ENCODE results near the gene HABP2.

The HABP2 gene

DNA sequence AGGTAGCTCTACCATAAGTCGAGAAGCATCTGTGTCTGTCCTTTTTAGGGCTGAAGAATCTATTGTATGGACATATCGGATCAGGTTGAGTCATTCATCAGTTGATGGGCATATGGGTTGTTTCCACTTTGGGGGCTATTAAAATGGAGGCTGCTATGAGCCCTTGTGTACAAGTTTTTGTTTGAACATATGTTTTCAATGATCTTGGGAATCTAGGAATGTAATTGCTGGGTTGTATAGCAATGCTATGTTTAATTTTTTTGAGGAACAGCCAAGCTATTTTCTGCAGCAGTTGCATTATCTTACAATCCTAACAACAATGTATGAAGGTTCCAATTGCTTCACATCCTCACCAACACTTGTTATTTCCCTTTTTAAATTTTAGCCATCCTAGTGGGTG, 46.4 kb upstream of the HABP2 start:
- no peak overlapping the region for H3K4me3 ChIP-seq (ENCODE audit: low read depth, low read length, poor library complexity, severe bottlenecking)
- no peak overlapping the region for H3K27ac ChIP-seq (ENCODE audit: low read depth, low read length, poor library complexity, severe bottlenecking)

DNA sequence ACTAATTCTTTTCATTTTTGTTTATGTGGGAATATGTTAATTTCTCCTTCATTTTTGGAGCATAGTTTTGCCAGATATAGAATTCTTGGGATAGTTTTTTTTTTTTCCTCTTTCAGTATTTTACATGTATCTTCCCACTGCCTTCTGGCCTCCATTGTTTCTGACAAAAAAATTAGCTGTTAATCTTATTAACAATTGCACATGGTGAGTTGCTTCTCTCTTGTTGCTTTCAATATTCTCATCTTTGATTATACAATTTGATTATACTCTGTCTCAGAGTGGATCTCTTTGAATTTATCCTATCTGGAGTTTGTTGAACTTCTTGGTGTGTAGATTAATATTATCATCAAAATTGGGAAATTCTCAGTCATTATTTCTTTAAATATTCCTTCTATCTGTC, 41.4 kb upstream of the HABP2 start:
- Histone ChIP-seq H3K4me2 (ENCODE audit: low read length) (no peak overlapping the region), H3K36me3 (ENCODE audit: insufficient read depth, low read length) (no peaks in the 10 kb centered on the region), H2AFZ (ENCODE audit: low read length) (no peak overlapping the region), H3F3A (ENCODE audit: insufficient read depth, low read length) (no peaks in the 10 kb centered on the region), H3K9ac (ENCODE audit: low read length) (no peak overlapping the region), H4K20me1 (ENCODE audit: insufficient read depth, low read length) (no peaks in the 10 kb centered on the region), H3K4me1 (ENCODE audit: insufficient read depth, low read length, severe bottlenecking) (no peaks in the 10 kb centered on the region), H3K9me3 (ENCODE audit: low read length) (no peaks in the 10 kb centered on the region; the same call in 1 of the 2 replicates), H3K27me3 (ENCODE audit: insufficient read depth, low read length) (no peaks in the 10 kb centered on the region), H3K79me2 (ENCODE audit: insufficient read depth, low read length) (no peaks in the 10 kb centered on the region), H3K27ac (ENCODE audit: low read depth, low read length, poor library complexity, severe bottlenecking) (no peak overlapping the region), H3K9me2 (ENCODE audit: low read depth, low read length) (no peaks in the 10 kb centered on the region), H3K4me3 (ENCODE audit: low read depth, low read length, poor library complexity, severe bottlenecking) (no peak overlapping the region)
- TF ChIP-seq, protein P1, sequence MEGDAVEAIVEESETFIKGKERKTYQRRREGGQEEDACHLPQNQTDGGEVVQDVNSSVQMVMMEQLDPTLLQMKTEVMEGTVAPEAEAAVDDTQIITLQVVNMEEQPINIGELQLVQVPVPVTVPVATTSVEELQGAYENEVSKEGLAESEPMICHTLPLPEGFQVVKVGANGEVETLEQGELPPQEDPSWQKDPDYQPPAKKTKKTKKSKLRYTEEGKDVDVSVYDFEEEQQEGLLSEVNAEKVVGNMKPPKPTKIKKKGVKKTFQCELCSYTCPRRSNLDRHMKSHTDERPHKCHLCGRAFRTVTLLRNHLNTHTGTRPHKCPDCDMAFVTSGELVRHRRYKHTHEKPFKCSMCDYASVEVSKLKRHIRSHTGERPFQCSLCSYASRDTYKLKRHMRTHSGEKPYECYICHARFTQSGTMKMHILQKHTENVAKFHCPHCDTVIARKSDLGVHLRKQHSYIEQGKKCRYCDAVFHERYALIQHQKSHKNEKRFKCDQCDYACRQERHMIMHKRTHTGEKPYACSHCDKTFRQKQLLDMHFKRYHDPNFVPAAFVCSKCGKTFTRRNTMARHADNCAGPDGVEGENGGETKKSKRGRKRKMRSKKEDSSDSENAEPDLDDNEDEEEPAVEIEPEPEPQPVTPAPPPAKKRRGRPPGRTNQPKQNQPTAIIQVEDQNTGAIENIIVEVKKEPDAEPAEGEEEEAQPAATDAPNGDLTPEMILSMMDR (IDR thresholded peaks at IDR 0.05; ENCODE audit: low read length), result no peak
- TF ChIP-seq EZH2 (IDR thresholded peaks at IDR 0.05; ENCODE audit: borderline replicate concordance, low read length), result no peak

More for the DNA sequence above, 46.4 kb upstream of the HABP2 start:
- Histone ChIP-seq H2AFZ (ENCODE audit: low read length) (no peak overlapping the region), H3K36me3 (ENCODE audit: insufficient read depth, low read length) (no peaks in the 10 kb centered on the region), H3K27me3 (ENCODE audit: insufficient read depth, low read length) (no peaks in the 10 kb centered on the region), H3K9ac (ENCODE audit: low read length) (no peak overlapping the region), H3K4me2 (ENCODE audit: low read length) (no peak overlapping the region), H3F3A (ENCODE audit: insufficient read depth, low read length) (no peaks in the 10 kb centered on the region), H3K4me1 (ENCODE audit: insufficient read depth, low read length, severe bottlenecking) (no peaks in the 10 kb centered on the region), H3K79me2 (ENCODE audit: insufficient read depth, low read length) (no peaks in the 10 kb centered on the region), H3K9me3 (ENCODE audit: low read length) (no peaks in the 10 kb centered on the region; the same call in 1 of the 2 replicates), H3K9me2 (ENCODE audit: low read depth, low read length) (no peaks in the 10 kb centered on the region), H4K20me1 (ENCODE audit: insufficient read depth, low read length) (no peaks in the 10 kb centered on the region)
- no peak for TF ChIP-seq EZH2 (IDR thresholded peaks at IDR 0.05; ENCODE audit: borderline replicate concordance, low read length)
- TF ChIP-seq, protein P1 (IDR thresholded peaks at IDR 0.05; ENCODE audit: low read length), result no peak

DNA sequence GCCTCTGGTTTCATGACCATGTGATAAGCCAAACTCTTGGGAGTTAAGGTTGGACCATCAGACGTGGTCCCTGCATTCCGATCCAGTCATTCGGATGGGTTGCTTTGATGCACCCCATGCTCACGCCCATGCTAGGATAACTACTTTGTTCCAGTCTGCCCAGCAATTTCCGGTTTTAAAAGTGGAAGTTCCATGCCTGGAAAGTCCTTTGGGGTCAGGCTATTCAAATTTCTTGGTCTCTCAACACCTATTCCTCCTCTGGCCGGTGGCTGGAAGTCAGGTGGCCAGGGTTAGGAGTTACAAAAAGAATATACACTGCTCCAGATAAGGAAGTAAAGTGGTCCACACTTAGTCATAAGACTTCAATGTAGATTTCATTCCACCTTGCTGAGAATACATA, 37.7 kb upstream of the HABP2 start:
- no peak overlapping the region for H3K27ac ChIP-seq (ENCODE audit: low read depth, low read length, poor library complexity, severe bottlenecking)
- no peak overlapping the region for H3K4me2 ChIP-seq (ENCODE audit: low read length)
- H3K4me3 ChIP-seq (ENCODE audit: low read depth, low read length, poor library complexity, severe bottlenecking), result no peak overlapping the region
- H3K9me3 ChIP-seq (ENCODE audit: low read length), result no peaks in the 10 kb centered on the region; the same call in 1 of the 2 replicates
- no peaks in the 10 kb centered on the region for H3K9me2 ChIP-seq (ENCODE audit: low read depth, low read length)
- TF ChIP-seq, protein P1 (IDR thresholded peaks at IDR 0.05; ENCODE audit: low read length), result no peak
- TF ChIP-seq EZH2 (IDR thresholded peaks at IDR 0.05; ENCODE audit: borderline replicate concordance, low read length), result no peak
- H3K4me1 ChIP-seq (ENCODE audit: insufficient read depth, low read length, severe bottlenecking), result no peaks in the 10 kb centered on the region
- no peaks in the 10 kb centered on the region for H3F3A ChIP-seq (ENCODE audit: insufficient read depth, low read length)
- H2AFZ ChIP-seq (ENCODE audit: low read length), result no peak overlapping the region
- H3K79me2 ChIP-seq (ENCODE audit: insufficient read depth, low read length), result no peaks in the 10 kb centered on the region
- no peak overlapping the region for H3K9ac ChIP-seq (ENCODE audit: low read length)
- H3K27me3 ChIP-seq (ENCODE audit: insufficient read depth, low read length), result no peaks in the 10 kb centered on the region
- no peaks in the 10 kb centered on the region for H3K36me3 ChIP-seq (ENCODE audit: insufficient read depth, low read length)
- H4K20me1 ChIP-seq (ENCODE audit: insufficient read depth, low read length), result no peaks in the 10 kb centered on the region
